ENCODE results near the gene SHISA4.
"Not testable (repeated sequence)": the region's sequence is repeated elsewhere in the genome, so short reads cannot be mapped to it uniquely, and the experiment has no call there.

SHISA4 gene

GRCh38 chr1:201930137-201930536 is 41.4 kb downstream of the SHISA4 start:
- DNase-seq (ENCODE audit: low read depth): no peak

- DNase-seq (ENCODE audit: low read depth): no peak
Observed at GRCh38 chr1:201930803-201931202, 42.1 kb downstream of the SHISA4 start.

- peak; percentile 39 for DNase-seq (ENCODE audit: low read depth)
Observed at GRCh38 chr1:201933840-201934430, 45.2 kb downstream of the SHISA4 start.

GRCh38 chr1:201937624-201938213 is 49.0 kb downstream of the SHISA4 start:
- peak; percentile 48 for DNase-seq (ENCODE audit: low read depth)

- no peak for DNase-seq (ENCODE audit: low read depth)
Observed at GRCh38 chr1:201938440-201939035, 49.8 kb downstream of the SHISA4 start.

- no peak for DNase-seq (ENCODE audit: low read depth)
Observed at GRCh38 chr1:201939148-201939547, 50.5 kb downstream of the SHISA4 start.

- no peak for DNase-seq (ENCODE audit: low read depth)
Observed at GRCh38 chr1:201939574-201939973, 50.9 kb downstream of the SHISA4 start.

GRCh38 chr1:201940316-201940715 is 51.6 kb downstream of the SHISA4 start:
- not testable (repeated sequence) for DNase-seq (ENCODE audit: low read depth)

GRCh38 chr1:201941420-201942128 is 52.9 kb downstream of the SHISA4 start:
- no peak for DNase-seq (ENCODE audit: low read depth)

- DNase-seq (ENCODE audit: low read depth): no peak
Observed at GRCh38 chr1:201942129-201942495, 53.4 kb downstream of the SHISA4 start.
